Nephron (organoid): ENCODE measurements around the gene CPXM1.
A peak's percentile ranks its signal among the peaks of the same experiment; 100 is the strongest.

ENCODE experiments used
- H3K27ac Mint-ChIP-seq, 3 experiments: 2 replicates each; pipeline ENCODE4 v1.8.0; 2020; ENCODE audit warnings: mixed read lengths in 3 of 3, mild to moderate bottlenecking in 2 of 3, moderate library complexity in 1 of 3
- H3K27me3 Mint-ChIP-seq: 2 replicates; pipeline ENCODE4 v1.8.0; 2021; ENCODE audit warnings: low read depth, mild to moderate bottlenecking, moderate library complexity, mixed read lengths
- H3K36me3 Mint-ChIP-seq: 2 replicates; pipeline ENCODE4 v1.8.0; 2020; ENCODE audit warnings: low read depth, mixed read lengths
- H3K4me1 Mint-ChIP-seq: 2 replicates; pipeline ENCODE4 v1.8.0; 2020; ENCODE audit warnings: mixed read lengths
- H3K4me3 Mint-ChIP-seq, 3 experiments: 2 replicates each; pipeline ENCODE4 v1.8.0; 2020; ENCODE audit warnings: mild to moderate bottlenecking in 3 of 3, mixed read lengths in 3 of 3, moderate library complexity in 2 of 3
- H3K9me3 Mint-ChIP-seq: 2 replicates; pipeline ENCODE4 v1.8.0; 2020; ENCODE audit warnings: mixed read lengths
- CTCF ChIP-seq, 3 experiments: fragments of 200-600 bp; sonication (generic); IDR thresholded peaks; one replicate each; pipeline ENCODE4 v1.5.0; 2021; ENCODE audit warnings: antibody characterized with exemption in 3 of 3; ENCODE audit not compliant: unreplicated experiment in 3 of 3

CPXM1 gene

DNA sequence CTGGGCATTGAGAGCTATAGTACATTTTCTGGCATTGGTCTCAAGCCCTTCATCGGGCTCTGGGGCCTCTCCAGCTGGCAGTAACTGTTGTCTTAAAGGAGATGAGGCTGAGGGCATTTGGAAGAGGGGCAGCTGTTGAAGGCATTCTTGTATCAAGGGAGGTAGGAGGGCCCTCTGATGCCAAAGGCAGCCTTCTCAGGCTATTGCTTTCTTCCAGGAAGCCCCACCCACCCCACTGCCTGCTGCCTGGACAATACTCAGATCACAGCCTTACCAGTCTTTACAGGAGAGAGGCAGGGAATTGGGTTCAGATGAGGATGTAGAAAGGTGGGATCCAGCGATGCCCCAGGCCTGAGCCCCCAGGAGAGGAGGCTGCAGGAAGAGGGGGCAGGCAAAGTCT is 46.0 kb downstream of the CPXM1 start:
- Mint-ChIP-seq H3K27ac (no peak overlapping the region), H3K4me3 (peak overlapping the region; percentile 9 to 25 (median 20)), H3K36me3 (no peaks in the 10 kb centered on the region), H3K4me1 (peaks cover 35% of the 10 kb centered on the region), H3K9me3 (no peaks in the 10 kb centered on the region), H3K27me3 (peaks cover 59% of the 10 kb centered on the region)
- TF ChIP-seq CTCF (IDR thresholded peaks at IDR 0.05; ENCODE audit: unreplicated experiment in 3 of 3): no peak

GRCh38 chr20:2753461-2754040 is 46.9 kb downstream of the CPXM1 start:
- peaks cover 35% of the 10 kb centered on the region for H3K4me1 Mint-ChIP-seq
- H3K27ac Mint-ChIP-seq: no peak overlapping the region
- TF ChIP-seq CTCF (IDR thresholded peaks at IDR 0.05; ENCODE audit: unreplicated experiment in 3 of 3): no peak
- peaks cover 68% of the 10 kb centered on the region for H3K27me3 Mint-ChIP-seq
- H3K9me3 Mint-ChIP-seq: no peaks in the 10 kb centered on the region
- H3K4me3 Mint-ChIP-seq: peak overlapping the region; percentile 68 to 81 (median 77)
- no peaks in the 10 kb centered on the region for H3K36me3 Mint-ChIP-seq

- peaks cover 75% of the 10 kb centered on the region for H3K27me3 Mint-ChIP-seq
- no peaks in the 10 kb centered on the region for H3K36me3 Mint-ChIP-seq
- no peak overlapping the region for H3K27ac Mint-ChIP-seq
- TF ChIP-seq CTCF (IDR thresholded peaks at IDR 0.05; ENCODE audit: unreplicated experiment in 3 of 3): peak; percentile 74 to 78 (median 76)
- no peaks in the 10 kb centered on the region for H3K9me3 Mint-ChIP-seq
- peaks cover 29% of the 10 kb centered on the region for H3K4me1 Mint-ChIP-seq
- peak overlapping the region; percentile 78 to 82 (median 81) for H3K4me3 Mint-ChIP-seq
Measured at GRCh38 chr20:2752567-2753460, 47.6 kb downstream of the CPXM1 start.

DNA sequence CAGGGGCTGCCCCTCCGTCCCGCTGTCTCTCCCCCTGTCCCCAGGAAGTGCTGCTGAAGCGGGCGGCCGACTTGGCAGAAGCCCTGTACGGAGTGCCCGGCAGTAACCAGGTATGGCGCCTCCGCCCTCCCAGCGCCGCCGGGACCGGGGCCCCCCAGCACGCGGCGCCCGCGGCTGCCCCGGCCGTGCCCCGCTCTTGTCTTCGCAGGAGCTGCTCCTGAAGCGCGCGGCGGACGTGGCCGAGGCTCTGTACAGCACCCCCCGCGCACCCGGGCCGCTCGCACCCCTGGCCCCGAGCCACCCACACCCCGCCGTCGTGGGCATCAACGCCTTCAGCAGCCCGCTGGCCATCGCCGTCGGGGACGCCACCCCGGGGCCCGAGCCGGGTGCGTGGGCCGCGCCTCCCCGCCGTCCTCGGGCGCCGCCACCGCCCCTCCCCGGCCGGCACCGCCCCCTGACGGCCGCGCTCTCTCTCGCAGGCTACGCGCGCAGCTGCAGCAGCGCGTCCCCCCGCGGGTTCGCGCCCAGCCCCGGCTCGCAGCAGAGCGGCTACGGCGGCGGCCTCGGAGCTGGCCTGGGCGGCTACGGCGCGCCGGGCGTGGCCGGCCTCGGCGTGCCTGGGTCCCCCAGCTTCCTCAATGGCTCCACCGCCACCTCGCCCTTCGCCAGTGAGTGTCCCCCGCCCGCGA is 48.4 kb downstream of the CPXM1 start:
- H3K4me1 Mint-ChIP-seq: peaks cover 29% of the 10 kb centered on the region
- no peak for TF ChIP-seq CTCF (IDR thresholded peaks at IDR 0.05; ENCODE audit: unreplicated experiment in 3 of 3)
- no peak overlapping the region for H3K27ac Mint-ChIP-seq
- peaks cover 83% of the 10 kb centered on the region for H3K27me3 Mint-ChIP-seq
- no peaks in the 10 kb centered on the region for H3K9me3 Mint-ChIP-seq
- no peak overlapping the region for H3K4me3 Mint-ChIP-seq
- no peaks in the 10 kb centered on the region for H3K36me3 Mint-ChIP-seq

DNA sequence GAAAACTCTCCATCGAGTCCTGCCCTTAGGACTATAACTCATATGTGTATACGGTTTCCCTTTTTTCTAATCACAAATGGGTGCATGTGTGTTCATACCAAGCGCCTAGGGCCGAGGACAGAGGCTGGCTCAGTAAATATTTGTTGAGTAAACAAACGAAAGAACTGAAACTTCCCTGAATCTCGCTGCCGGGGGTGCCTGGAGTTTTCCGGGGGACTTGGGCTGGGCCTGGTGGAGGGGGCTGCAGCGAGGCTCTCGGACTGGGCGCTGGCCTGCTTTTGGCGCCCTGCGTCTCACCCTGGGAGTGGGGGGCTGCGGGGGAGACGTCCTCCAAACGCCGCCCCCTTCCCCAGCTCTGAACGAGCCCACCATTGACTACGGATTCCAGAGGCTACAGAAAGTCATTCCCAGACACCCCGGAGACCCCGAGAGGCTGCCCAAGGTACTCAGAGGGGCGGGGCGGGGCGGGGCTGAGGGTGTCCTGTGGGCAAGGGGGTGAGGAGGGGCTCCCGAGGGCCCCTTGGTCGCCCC is 49.0 kb downstream of the CPXM1 start:
- Mint-ChIP-seq H3K9me3 (no peaks in the 10 kb centered on the region), H3K27me3 (peaks cover 85% of the 10 kb centered on the region), H3K4me3 (peak overlapping the region; percentile 57 to 77 (median 67)), H3K36me3 (no peaks in the 10 kb centered on the region), H3K4me1 (peaks cover 29% of the 10 kb centered on the region), H3K27ac (no peak overlapping the region)
- no peak for TF ChIP-seq CTCF (IDR thresholded peaks at IDR 0.05; ENCODE audit: unreplicated experiment in 3 of 3)
